Uterus (tissue), 2 donors: ENCODE measurements around the gene PTPN11.

Experiments
- POLR2A ChIP-seq, 2 donors: fragments of 450-650 bp; IDR thresholded peaks; one replicate each; pipeline ENCODE4 v1.6.1; 2016; ENCODE audit warnings: antibody characterized with exemption in 2 of 2, mild to moderate bottlenecking in 1 of 2, moderate library complexity in 1 of 2
- TF ChIP-seq, protein P1 (sequence below), 4 experiments: fragments of 200-600 bp in 2 of 4; fragments of 450-650 bp in 2 of 4; sonication (generic) in 2 of 4; IDR thresholded peaks; one replicate each; pipeline ENCODE4 v1.5.1; 2016 to 2019; ENCODE audit warnings: antibody characterized with exemption in 4 of 4, mild to moderate bottlenecking in 2 of 4, moderate library complexity in 1 of 4

GRCh38 chr12:112386726-112387125 lies 32.0 kb upstream of the PTPN11 start:
- no peak for TF ChIP-seq POLR2A (IDR thresholded peaks at IDR 0.05)
- TF ChIP-seq, protein P1, sequence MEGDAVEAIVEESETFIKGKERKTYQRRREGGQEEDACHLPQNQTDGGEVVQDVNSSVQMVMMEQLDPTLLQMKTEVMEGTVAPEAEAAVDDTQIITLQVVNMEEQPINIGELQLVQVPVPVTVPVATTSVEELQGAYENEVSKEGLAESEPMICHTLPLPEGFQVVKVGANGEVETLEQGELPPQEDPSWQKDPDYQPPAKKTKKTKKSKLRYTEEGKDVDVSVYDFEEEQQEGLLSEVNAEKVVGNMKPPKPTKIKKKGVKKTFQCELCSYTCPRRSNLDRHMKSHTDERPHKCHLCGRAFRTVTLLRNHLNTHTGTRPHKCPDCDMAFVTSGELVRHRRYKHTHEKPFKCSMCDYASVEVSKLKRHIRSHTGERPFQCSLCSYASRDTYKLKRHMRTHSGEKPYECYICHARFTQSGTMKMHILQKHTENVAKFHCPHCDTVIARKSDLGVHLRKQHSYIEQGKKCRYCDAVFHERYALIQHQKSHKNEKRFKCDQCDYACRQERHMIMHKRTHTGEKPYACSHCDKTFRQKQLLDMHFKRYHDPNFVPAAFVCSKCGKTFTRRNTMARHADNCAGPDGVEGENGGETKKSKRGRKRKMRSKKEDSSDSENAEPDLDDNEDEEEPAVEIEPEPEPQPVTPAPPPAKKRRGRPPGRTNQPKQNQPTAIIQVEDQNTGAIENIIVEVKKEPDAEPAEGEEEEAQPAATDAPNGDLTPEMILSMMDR (IDR thresholded peaks at IDR 0.05): no peak
